WTC11 (cell line): ENCODE data around the gene STUB1. TPM values are rescaled to one million over a fixed set of nuclear protein-coding genes. Genes with fewer than 3 reads are reported as not detected.

Experiments
- ATAC-seq: fragments of 200-7000 bp; cut with Tn5 transposase; 2 replicates; pipeline ENCODE4 v1.10.0; 2021; ENCODE audit warnings: mild to moderate bottlenecking, moderate library complexity
- CTCF ChIA-PET: fragments of 300-600 bp; sonication (Branson Sonifier 250); formaldehyde crosslinking; loops from one replicate; lab custom pipeline; 2021; ENCODE audit warnings: antibody characterized with exemption; lab: Charles Lee
- POLR2A ChIA-PET: fragments of 350-600 bp; sonication (Branson Sonifier 250); formaldehyde crosslinking; loops from one replicate; lab custom pipeline; 2021; ENCODE audit warnings: antibody characterized with exemption; lab: Charles Lee
- DNase-seq: peaks from one replicate; pipeline ENCODE4 v3.0.0; 2021; ENCODE audit warnings: low spot score
- H3K27ac Mint-ChIP-seq: 2 replicates; pipeline ENCODE4 v1.8.0; 2021; ENCODE audit warnings: mixed read lengths
- H3K27me3 Mint-ChIP-seq: 2 replicates; pipeline ENCODE4 v1.8.0; 2021; ENCODE audit warnings: low read depth, mild to moderate bottlenecking, moderate library complexity, mixed read lengths
- H3K36me3 Mint-ChIP-seq: 2 replicates; pipeline ENCODE4 v1.8.0; 2021; ENCODE audit warnings: mixed read lengths
- H3K4me1 Mint-ChIP-seq: 2 replicates; pipeline ENCODE4 v1.8.0; 2022; ENCODE audit warnings: mixed read lengths
- H3K4me3 Mint-ChIP-seq: 2 replicates; pipeline ENCODE4 v1.8.0; 2021; ENCODE audit warnings: mild to moderate bottlenecking, moderate library complexity, mixed read lengths
- H3K9me3 Mint-ChIP-seq: 2 replicates; pipeline ENCODE4 v1.8.0; 2021; ENCODE audit warnings: mixed read lengths
- AFF4 ChIP-seq: sonication (generic); formaldehyde crosslinking; IDR thresholded peaks from 2 replicates; pipeline ENCODE4 v1.8.1; 2023; ENCODE audit warnings: mild to moderate bottlenecking, missing genetic modification reagents, borderline replicate concordance
- ATF3 ChIP-seq: sonication (generic); formaldehyde crosslinking; conservative IDR thresholded peaks from 2 replicates; pipeline ENCODE4 v1.8.1; 2022; ENCODE audit warnings: mild to moderate bottlenecking, missing genetic modification reagents
- CREM ChIP-seq: sonication (generic); formaldehyde crosslinking; IDR thresholded peaks from 2 replicates; pipeline ENCODE4 v1.8.1; 2022; ENCODE audit warnings: mild to moderate bottlenecking, missing genetic modification reagents, moderate library complexity
- FOXK1 ChIP-seq: sonication (generic); formaldehyde crosslinking; IDR thresholded peaks from 2 replicates; pipeline ENCODE4 v1.8.0; 2022; ENCODE audit warnings: mild to moderate bottlenecking, moderate library complexity, missing genetic modification reagents
- IRF2 ChIP-seq: sonication (generic); formaldehyde crosslinking; IDR thresholded peaks from 2 replicates; pipeline ENCODE4 v1.8.0; 2022; ENCODE audit warnings: low read depth, missing genetic modification reagents, borderline replicate concordance
- MLX ChIP-seq: sonication (generic); formaldehyde crosslinking; IDR thresholded peaks from 2 replicates; pipeline ENCODE4 v1.8.1; 2023; ENCODE audit warnings: mild to moderate bottlenecking, missing genetic modification reagents, moderate library complexity
- MYBL2 ChIP-seq: sonication (generic); formaldehyde crosslinking; IDR thresholded peaks from 2 replicates; pipeline ENCODE4 v1.8.1; 2023; ENCODE audit warnings: mild to moderate bottlenecking, moderate library complexity, missing genetic modification reagents
- RELA ChIP-seq: sonication (generic); formaldehyde crosslinking; IDR thresholded peaks from 2 replicates; pipeline ENCODE4 v1.8.1; 2022; ENCODE audit warnings: missing genetic modification reagents, mild to moderate bottlenecking, borderline replicate concordance
- ZNF396 ChIP-seq: fragments of 250-450 bp; sonication (Bioruptor Pico); IDR thresholded peaks from 2 replicates; pipeline ENCODE4 v1.8.0; 2021; ENCODE audit warnings: mild to moderate bottlenecking, moderate library complexity, borderline replicate concordance
- total RNA-seq: library from RNA; stranded (reverse); gene quantifications from 3 replicates; pipeline ENCODE4 v1.2.3, GENCODE V29; 2021
- TF ChIP-seq, protein P1 (sequence below): sonication (generic); formaldehyde crosslinking; IDR thresholded peaks from 2 replicates; pipeline ENCODE4 v1.8.0; 2022; ENCODE audit warnings: mild to moderate bottlenecking, missing genetic modification reagents
- TF ChIP-seq, protein P2 (sequence below): fragments of 250-450 bp; sonication (Bioruptor Pico); IDR thresholded peaks from 2 replicates; pipeline ENCODE4 v1.9.0; 2021; ENCODE audit warnings: mild to moderate bottlenecking, borderline replicate concordance

Gene STUB1
- total RNA-seq, 1 experiment from 2014 or later, result 88.2 TPM

- H3K27ac Mint-ChIP-seq, result no peak overlapping the region
- no peak overlapping the region; the same call in 1 of the 2 replicates for H3K4me3 Mint-ChIP-seq
- peaks cover 10% of the 10 kb centered on the region for H3K36me3 Mint-ChIP-seq
- CTCF ChIA-PET, result interaction anchor here (0.5 to 2.8 kb wide), 12 partner anchors 9 to 1240 kb away, joined by 3 to 16 read pairs (median 6); partner anchors contain the start of genes RHOT2, WDR24 and WDR90
- no peaks in the 10 kb centered on the region for H3K27me3 Mint-ChIP-seq
- POLR2A ChIA-PET, result interaction anchor here (1.1 kb wide), 1 partner anchor 91 kb away, joined by 3 read pairs; no protein-coding TSS in a partner anchor
- no peaks in the 10 kb centered on the region for H3K9me3 Mint-ChIP-seq
- no peak for TF ChIP-seq ATF3 (CRISPR knock-in tag)
- no peak for TF ChIP-seq MYBL2
- TF ChIP-seq FOXK1 (CRISPR knock-in tag), result no peak
- TF ChIP-seq CREM (CRISPR knock-in tag), result no peak
- TF ChIP-seq AFF4 (CRISPR knock-in tag), result no peak
- TF ChIP-seq, protein P1, sequence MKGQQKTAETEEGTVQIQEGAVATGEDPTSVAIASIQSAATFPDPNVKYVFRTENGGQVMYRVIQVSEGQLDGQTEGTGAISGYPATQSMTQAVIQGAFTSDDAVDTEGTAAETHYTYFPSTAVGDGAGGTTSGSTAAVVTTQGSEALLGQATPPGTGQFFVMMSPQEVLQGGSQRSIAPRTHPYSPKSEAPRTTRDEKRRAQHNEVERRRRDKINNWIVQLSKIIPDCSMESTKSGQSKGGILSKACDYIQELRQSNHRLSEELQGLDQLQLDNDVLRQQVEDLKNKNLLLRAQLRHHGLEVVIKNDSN, result no peak
- ATAC-seq (no peak), DNase-seq (no peak)
- H3K4me1 Mint-ChIP-seq, result peaks cover 21% of the 10 kb centered on the region
Measured at GRCh38 chr16:676565-676902, 3.7 kb upstream of the STUB1 start.

DNA sequence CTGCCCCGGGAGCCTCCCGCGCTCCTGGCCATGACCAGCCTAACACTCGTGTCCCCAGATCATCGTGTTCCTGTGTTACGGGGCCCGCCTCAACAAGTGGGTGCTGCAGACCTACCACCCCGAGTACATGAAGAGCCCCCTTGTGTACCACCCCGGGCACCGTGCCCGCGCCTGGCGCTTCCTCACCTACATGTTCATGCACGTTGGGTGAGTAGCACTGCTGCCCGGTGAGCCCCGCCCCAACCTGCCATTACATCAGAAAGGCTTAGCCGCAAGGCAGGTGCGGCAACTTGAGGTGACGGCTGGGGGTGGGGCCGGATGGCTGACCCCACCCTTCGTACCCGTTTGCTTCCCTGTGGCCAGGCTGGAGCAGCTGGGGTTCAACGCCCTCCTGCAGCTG, 3.3 kb upstream of the STUB1 start:
- H3K4me1 Mint-ChIP-seq, result peaks cover 24% of the 10 kb centered on the region
- ChIA-PET CTCF (interaction anchor here (0.5 to 2.8 kb wide), 8 partner anchors 9 to 1240 kb away, joined by 3 to 11 read pairs (median 6); partner anchors contain the start of gene RHOT2), POLR2A (interaction anchor here (1.1 kb wide), 1 partner anchor 92 kb away, joined by 3 read pairs; no protein-coding TSS in a partner anchor)
- no peak for ATAC-seq
- H3K9me3 Mint-ChIP-seq, result no peaks in the 10 kb centered on the region
- no peak for TF ChIP-seq IRF2 (CRISPR knock-in tag)
- no peaks in the 10 kb centered on the region for H3K27me3 Mint-ChIP-seq
- H3K4me3 Mint-ChIP-seq, result no peak overlapping the region; the same call in 1 of the 2 replicates
- H3K36me3 Mint-ChIP-seq, result peaks cover 14% of the 10 kb centered on the region
- no peak for DNase-seq
- H3K27ac Mint-ChIP-seq, result no peak overlapping the region

- peaks cover 27% of the 10 kb centered on the region for H3K4me1 Mint-ChIP-seq
- H3K27ac Mint-ChIP-seq, result no peak overlapping the region
- POLR2A ChIA-PET, result no interaction called here
Measured at GRCh38 chr16:677316-678190, 2.7 kb upstream of the STUB1 start.

More at GRCh38 chr16:677316-678190, 2.7 kb upstream of the STUB1 start:
- DNase-seq, result peak; percentile 74
- TF ChIP-seq MLX (no peak), ZNF396 (CRISPR knock-in tag) (no peak), RELA (peak; percentile 32; the same call in 1 of the 2 replicates)
- TF ChIP-seq, protein P2, sequence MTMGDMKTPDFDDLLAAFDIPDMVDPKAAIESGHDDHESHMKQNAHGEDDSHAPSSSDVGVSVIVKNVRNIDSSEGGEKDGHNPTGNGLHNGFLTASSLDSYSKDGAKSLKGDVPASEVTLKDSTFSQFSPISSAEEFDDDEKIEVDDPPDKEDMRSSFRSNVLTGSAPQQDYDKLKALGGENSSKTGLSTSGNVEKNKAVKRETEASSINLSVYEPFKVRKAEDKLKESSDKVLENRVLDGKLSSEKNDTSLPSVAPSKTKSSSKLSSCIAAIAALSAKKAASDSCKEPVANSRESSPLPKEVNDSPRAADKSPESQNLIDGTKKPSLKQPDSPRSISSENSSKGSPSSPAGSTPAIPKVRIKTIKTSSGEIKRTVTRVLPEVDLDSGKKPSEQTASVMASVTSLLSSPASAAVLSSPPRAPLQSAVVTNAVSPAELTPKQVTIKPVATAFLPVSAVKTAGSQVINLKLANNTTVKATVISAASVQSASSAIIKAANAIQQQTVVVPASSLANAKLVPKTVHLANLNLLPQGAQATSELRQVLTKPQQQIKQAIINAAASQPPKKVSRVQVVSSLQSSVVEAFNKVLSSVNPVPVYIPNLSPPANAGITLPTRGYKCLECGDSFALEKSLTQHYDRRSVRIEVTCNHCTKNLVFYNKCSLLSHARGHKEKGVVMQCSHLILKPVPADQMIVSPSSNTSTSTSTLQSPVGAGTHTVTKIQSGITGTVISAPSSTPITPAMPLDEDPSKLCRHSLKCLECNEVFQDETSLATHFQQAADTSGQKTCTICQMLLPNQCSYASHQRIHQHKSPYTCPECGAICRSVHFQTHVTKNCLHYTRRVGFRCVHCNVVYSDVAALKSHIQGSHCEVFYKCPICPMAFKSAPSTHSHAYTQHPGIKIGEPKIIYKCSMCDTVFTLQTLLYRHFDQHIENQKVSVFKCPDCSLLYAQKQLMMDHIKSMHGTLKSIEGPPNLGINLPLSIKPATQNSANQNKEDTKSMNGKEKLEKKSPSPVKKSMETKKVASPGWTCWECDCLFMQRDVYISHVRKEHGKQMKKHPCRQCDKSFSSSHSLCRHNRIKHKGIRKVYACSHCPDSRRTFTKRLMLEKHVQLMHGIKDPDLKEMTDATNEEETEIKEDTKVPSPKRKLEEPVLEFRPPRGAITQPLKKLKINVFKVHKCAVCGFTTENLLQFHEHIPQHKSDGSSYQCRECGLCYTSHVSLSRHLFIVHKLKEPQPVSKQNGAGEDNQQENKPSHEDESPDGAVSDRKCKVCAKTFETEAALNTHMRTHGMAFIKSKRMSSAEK (CRISPR knock-in tag), result no peak
- H3K4me3 Mint-ChIP-seq, result no peak overlapping the region
- H3K36me3 Mint-ChIP-seq, result peaks cover 20% of the 10 kb centered on the region
- no peaks in the 10 kb centered on the region for H3K9me3 Mint-ChIP-seq
- no peak for ATAC-seq
- CTCF ChIA-PET, result interaction anchor here (0.5 to 3.1 kb wide), 5 partner anchors 9 to 1239 kb away, joined by 3 to 21 read pairs (median 3); partner anchors contain the start of gene RHOT2
- H3K27me3 Mint-ChIP-seq, result no peaks in the 10 kb centered on the region
